Measurements from ENCODE around the gene ANO5.

- TF ChIP-seq CTCF (conservative IDR thresholded peaks at IDR 0.05 in 1 of 2, IDR thresholded peaks at IDR 0.05 in 1 of 2; ENCODE audit: low read depth in 1 of 2, low read length in 2 of 2) (no peak), EZH2 (IDR thresholded peaks at IDR 0.05; ENCODE audit: low read length, missing control alignments) (no peak)
Observed at GRCh38 chr11:22275600-22275999, 82.7 kb downstream of the ANO5 start.

Data from fibroblast of lung (primary cell).